ENCODE data around the gene RNF227. TPM values are rescaled to one million over a fixed set of nuclear protein-coding genes. Genes with fewer than 3 reads are reported as not detected.

Gene RNF227
- total RNA-seq, 2 donors from 2014 or later: 2.5 to 3.7 TPM

GRCh38 chr17:7943291-7943690 lies 27.2 kb upstream of the RNF227 start:
- H3K36me3 Mint-ChIP-seq (ENCODE audit: insufficient read depth in 2 of 2): peaks cover 8 to 29% of the 10 kb centered on the region in 2 donors
- DNase-seq (no peak), ATAC-seq (replicated peaks in 1 of 2) (no peak)
- no peak overlapping the region for H3K4me3 Mint-ChIP-seq
- no peak overlapping the region for H3K27ac Mint-ChIP-seq
- H3K27me3 Mint-ChIP-seq (ENCODE audit: low read depth): no peaks in the 10 kb centered on the region
- H3K4me1 Mint-ChIP-seq (ENCODE audit: low read depth): no peaks in the 10 kb centered on the region
- no peaks in the 10 kb centered on the region for H3K9me3 Mint-ChIP-seq

- Mint-ChIP-seq H3K9me3 (no peaks in the 10 kb centered on the region), H3K4me1 (ENCODE audit: low read depth) (peaks cover 8% of the 10 kb centered on the region), H3K4me3 (no peak overlapping the region), H3K36me3 (ENCODE audit: insufficient read depth in 2 of 2) (peaks cover 6 to 33% of the 10 kb centered on the region in 2 donors), H3K27ac (no peak overlapping the region), H3K27me3 (ENCODE audit: low read depth) (no peaks in the 10 kb centered on the region)
- ATAC-seq (replicated peaks in 1 of 2): no peak
- DNase-seq: no peak
Observed at GRCh38 chr17:7940743-7941142, 24.7 kb upstream of the RNF227 start.

GRCh38 chr17:7940034-7940433 lies 23.9 kb upstream of the RNF227 start:
- H3K36me3 Mint-ChIP-seq (ENCODE audit: insufficient read depth in 2 of 2): peaks cover 6 to 33% of the 10 kb centered on the region in 2 donors
- H3K27me3 Mint-ChIP-seq (ENCODE audit: low read depth): no peaks in the 10 kb centered on the region
- peaks cover 13% of the 10 kb centered on the region for H3K4me1 Mint-ChIP-seq (ENCODE audit: low read depth)
- ATAC-seq (replicated peaks in 1 of 2) (no peak), DNase-seq (no peak)
- no peak overlapping the region for H3K27ac Mint-ChIP-seq
- H3K9me3 Mint-ChIP-seq: no peaks in the 10 kb centered on the region
- no peak overlapping the region for H3K4me3 Mint-ChIP-seq

- Mint-ChIP-seq H3K4me1 (ENCODE audit: low read depth) (peaks cover 43% of the 10 kb centered on the region), H3K36me3 (ENCODE audit: insufficient read depth in 2 of 2) (peaks cover 11 to 24% of the 10 kb centered on the region in 2 donors), H3K27ac (no peak overlapping the region), H3K27me3 (ENCODE audit: low read depth) (no peaks in the 10 kb centered on the region), H3K9me3 (no peaks in the 10 kb centered on the region), H3K4me3 (no peak overlapping the region)
- ATAC-seq (replicated peaks in 1 of 2): no peak
- no peak for DNase-seq
Observed at GRCh38 chr17:7935859-7936258, 19.8 kb upstream of the RNF227 start.

- peak overlapping the region; percentile 8 for H3K27ac Mint-ChIP-seq
- no peaks in the 10 kb centered on the region for H3K9me3 Mint-ChIP-seq
- peak overlapping the region; percentile 87 to 96 for H3K4me3 Mint-ChIP-seq
- H3K36me3 Mint-ChIP-seq (ENCODE audit: insufficient read depth in 2 of 2): peaks cover 8 to 11% of the 10 kb centered on the region in 2 donors
- peaks cover 57% of the 10 kb centered on the region for H3K4me1 Mint-ChIP-seq (ENCODE audit: low read depth)
- ATAC-seq (replicated peaks in 1 of 2): no peak
- no peaks in the 10 kb centered on the region for H3K27me3 Mint-ChIP-seq (ENCODE audit: low read depth)
- DNase-seq: peak; percentile 51 to 54
Observed at GRCh38 chr17:7932949-7933348, 16.9 kb upstream of the RNF227 start.

GRCh38 chr17:7932483-7932891 lies 16.4 kb upstream of the RNF227 start:
- ATAC-seq (replicated peaks in 1 of 2) (peak; percentile 20 to 35), DNase-seq (peak; percentile 36 to 37)
- Mint-ChIP-seq H3K9me3 (no peaks in the 10 kb centered on the region), H3K27ac (peak overlapping the region; percentile 72), H3K4me1 (ENCODE audit: low read depth) (peaks cover 57% of the 10 kb centered on the region), H3K4me3 (peak overlapping the region; percentile 87 to 96), H3K27me3 (ENCODE audit: low read depth) (no peaks in the 10 kb centered on the region), H3K36me3 (ENCODE audit: insufficient read depth in 2 of 2) (peaks cover 9 to 11% of the 10 kb centered on the region in 2 donors)

GRCh38 chr17:7931709-7932482 lies 15.8 kb upstream of the RNF227 start, which contains the start of the genes CNTROB and TRAPPC1:
Gene CNTROB (plus strand): TSS chr17:7932206. CDS start chr17:7933080, 874 bp downstream.
Gene TRAPPC1 (minus strand): TSS chr17:7931946. CDS start chr17:7931829, 117 bp downstream.
- peaks cover 52% of the 10 kb centered on the region for H3K4me1 Mint-ChIP-seq (ENCODE audit: low read depth)
- H3K27me3 Mint-ChIP-seq (ENCODE audit: low read depth): no peaks in the 10 kb centered on the region
- H3K4me3 Mint-ChIP-seq: peak within 1 kb of the TSS; percentile 87 to 96
- DNase-seq: peak; percentile 100
- H3K36me3 Mint-ChIP-seq (ENCODE audit: insufficient read depth in 2 of 2): peaks cover 7% of the 10 kb centered on the region in 2 donors
- no peaks in the 10 kb centered on the region for H3K9me3 Mint-ChIP-seq
- ATAC-seq (replicated peaks in 1 of 2): peak; percentile 96 to 97
- H3K27ac Mint-ChIP-seq: peak within 1 kb of the TSS; percentile 72

GRCh38 chr17:7930841-7931631 lies 14.9 kb upstream of the RNF227 start:
- Mint-ChIP-seq H3K4me3 (peak overlapping the region; percentile 87 to 96), H3K36me3 (ENCODE audit: insufficient read depth in 2 of 2) (peaks cover 5 to 7% of the 10 kb centered on the region in 2 donors), H3K4me1 (ENCODE audit: low read depth) (peaks cover 51% of the 10 kb centered on the region), H3K9me3 (no peaks in the 10 kb centered on the region), H3K27ac (no peak overlapping the region), H3K27me3 (ENCODE audit: low read depth) (no peaks in the 10 kb centered on the region)
- ATAC-seq (replicated peaks in 1 of 2): no peak
- no peak for DNase-seq

- H3K9me3 Mint-ChIP-seq: no peaks in the 10 kb centered on the region
- H3K27me3 Mint-ChIP-seq (ENCODE audit: low read depth): no peaks in the 10 kb centered on the region
- H3K4me3 Mint-ChIP-seq: peak within 1 kb of the TSS; percentile 87 to 96
- H3K4me1 Mint-ChIP-seq (ENCODE audit: low read depth): peaks cover 37% of the 10 kb centered on the region
- ATAC-seq (replicated peaks in 1 of 2) (peak; percentile 18 to 39), DNase-seq (peak; percentile 52 to 79)
- H3K27ac Mint-ChIP-seq: no peak within 1 kb of the TSS
- peaks cover 3 to 7% of the 10 kb centered on the region in 2 donors for H3K36me3 Mint-ChIP-seq (ENCODE audit: insufficient read depth in 2 of 2)
Observed at GRCh38 chr17:7929158-7930023, 13.3 kb upstream of the RNF227 start, which contains the start of gene KCNAB3. Gene KCNAB3 (minus strand): TSS chr17:7929856. CDS start chr17:7929435, 421 bp downstream.

GRCh38 chr17:7927596-7927995 lies 11.5 kb upstream of the RNF227 start:
- ATAC-seq (replicated peaks in 1 of 2) (no peak), DNase-seq (no peak)
- Mint-ChIP-seq H3K27ac (no peak overlapping the region), H3K9me3 (no peaks in the 10 kb centered on the region), H3K36me3 (ENCODE audit: insufficient read depth in 2 of 2) (peaks cover 3 to 4% of the 10 kb centered on the region in 2 donors), H3K27me3 (ENCODE audit: low read depth) (no peaks in the 10 kb centered on the region), H3K4me3 (no peak overlapping the region), H3K4me1 (ENCODE audit: low read depth) (peaks cover 30% of the 10 kb centered on the region)

GRCh38 chr17:7922845-7923628 lies 6.9 kb upstream of the RNF227 start:
- Mint-ChIP-seq H3K27ac (peak overlapping the region; percentile 77), H3K36me3 (ENCODE audit: insufficient read depth in 2 of 2) (peaks cover 0 to 1% of the 10 kb centered on the region in 2 donors), H3K4me3 (peak overlapping the region; percentile 84 to 86), H3K9me3 (no peaks in the 10 kb centered on the region), H3K27me3 (ENCODE audit: low read depth) (no peaks in the 10 kb centered on the region), H3K4me1 (ENCODE audit: low read depth) (peaks cover 24% of the 10 kb centered on the region)
- ATAC-seq (replicated peaks in 1 of 2) (peak; percentile 95 to 98), DNase-seq (peak; percentile 86)
